Mesendoderm (in vitro differentiated cells): ENCODE results near the gene FAM170B.

Experiments
- DNase-seq: peaks from one replicate; pipeline ENCODE4 v3.0.0; 2013
- H2AK5ac ChIP-seq: 2 replicates; pipeline ENCODE4 v1.6.1; 2013; ENCODE audit warnings: low read length, inconsistent platforms
- H2BK120ac ChIP-seq: 2 replicates; pipeline ENCODE4 v1.6.1; 2013; ENCODE audit warnings: low read depth, mild to moderate bottlenecking, low read length, moderate library complexity, mixed read lengths
- H2BK15ac ChIP-seq: replicated peaks from 2 replicates; pipeline ENCODE4 v1.6.1; 2013; ENCODE audit warnings: low read depth, mild to moderate bottlenecking, moderate library complexity
- H2BK5ac ChIP-seq: 2 replicates; pipeline ENCODE4 v1.6.1; 2013; ENCODE audit warnings: low read length, inconsistent platforms
- H3K18ac ChIP-seq: 2 replicates; pipeline ENCODE4 v1.6.1; 2013; ENCODE audit warnings: mild to moderate bottlenecking, low read length, mixed read lengths
- H3K23ac ChIP-seq: one replicate; pipeline ENCODE4 v1.6.1; 2013; ENCODE audit warnings: low read length
- H3K27ac ChIP-seq: 2 replicates; pipeline ENCODE4 v1.5.1; 2013; ENCODE audit warnings: low read depth, mild to moderate bottlenecking, inconsistent platforms, low read length, moderate library complexity
- H3K27me3 ChIP-seq: 2 replicates; pipeline ENCODE4 v1.6.1; 2013; ENCODE audit warnings: low read length, control low read depth, mild to moderate bottlenecking, inconsistent platforms; ENCODE audit not compliant: insufficient read depth, poor library complexity
- H3K36me3 ChIP-seq: 2 replicates; pipeline ENCODE4 v1.6.1; 2013; ENCODE audit warnings: low read length, inconsistent platforms; ENCODE audit not compliant: control insufficient read depth, insufficient read depth
- H3K4ac ChIP-seq: one replicate; pipeline ENCODE4 v1.6.1; 2013; ENCODE audit warnings: low read depth, mild to moderate bottlenecking, low read length, moderate library complexity
- H3K4me1 ChIP-seq: 2 replicates; pipeline ENCODE4 v1.6.1; 2013; ENCODE audit warnings: low read depth, low read length, inconsistent platforms; ENCODE audit not compliant: control insufficient read depth
- H3K4me2 ChIP-seq: 2 replicates; pipeline ENCODE4 v1.6.1; 2013; ENCODE audit warnings: low read length
- H3K4me3 ChIP-seq: 2 replicates; pipeline ENCODE4 v1.5.1; 2013; ENCODE audit warnings: mild to moderate bottlenecking, low read length
- H3K56ac ChIP-seq: one replicate; pipeline ENCODE4 v1.6.1; 2013; ENCODE audit warnings: low read length
- H3K79me1 ChIP-seq: 2 replicates; pipeline ENCODE4 v1.6.1; 2013; ENCODE audit warnings: low read length, inconsistent platforms
- H3K79me2 ChIP-seq: 2 replicates; pipeline ENCODE4 v1.6.1; 2013; ENCODE audit warnings: mild to moderate bottlenecking, low read length; ENCODE audit not compliant: control insufficient read depth, insufficient read depth
- H3K9ac ChIP-seq: 2 replicates; pipeline ENCODE4 v1.6.1; 2013; ENCODE audit warnings: low read length, inconsistent platforms
- H4K5ac ChIP-seq: one replicate; pipeline ENCODE4 v1.6.1; 2013; ENCODE audit warnings: low read length
- H4K8ac ChIP-seq: one replicate; pipeline ENCODE4 v1.6.1; 2013; ENCODE audit warnings: low read depth, mild to moderate bottlenecking, control low read depth, low read length, moderate library complexity
- WGBS: extraction: QIAGEN DNeasy Blood & Tissue Kit; methylation state at CpG from one replicate; pipeline ENCODE4 v1.1.7; 2013; ENCODE audit warnings: low lambda C conversion rate, missing lambda C conversion rate; ENCODE audit not compliant: insufficient coverage; ENCODE audit errors: extremely low coverage; 5-methylcytosine and 5-hydroxymethylcytosine counted together

FAM170B gene

DNA sequence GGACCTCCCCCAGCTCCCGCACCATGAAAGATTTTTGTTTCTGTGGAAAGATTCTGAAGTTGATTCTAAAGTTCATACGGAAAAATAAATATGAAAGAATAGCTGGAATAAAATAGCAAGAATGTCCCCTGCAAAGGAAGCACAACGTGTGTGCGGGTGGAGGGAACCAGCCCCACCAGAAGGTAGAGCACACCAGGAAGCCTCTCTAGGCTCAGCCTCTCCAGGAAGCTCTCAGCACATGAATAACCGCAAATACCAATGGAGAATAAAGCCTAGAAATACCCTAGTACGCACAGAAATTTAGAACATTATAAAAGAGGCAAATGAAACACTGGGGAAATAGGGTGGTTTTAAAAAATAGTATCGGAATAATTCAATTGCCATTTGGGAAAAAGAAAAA is 24.6 kb upstream of the FAM170B start:
- no peak for DNase-seq
- Histone ChIP-seq H3K4ac (no peak overlapping the region), H3K9ac (no peak overlapping the region), H4K8ac (no peak overlapping the region), H4K5ac (no peak overlapping the region), H2BK120ac (no peak overlapping the region), H2BK5ac (no peak overlapping the region), H3K36me3 (no peaks in the 10 kb centered on the region), H3K79me1 (no peaks in the 10 kb centered on the region), H2AK5ac (no peak overlapping the region), H3K23ac (no peak overlapping the region), H3K79me2 (no peaks in the 10 kb centered on the region), H3K27me3 (no peaks in the 10 kb centered on the region), H3K4me2 (no peak overlapping the region), H3K27ac (no peak overlapping the region), H3K56ac (no peak overlapping the region), H3K4me1 (no peaks in the 10 kb centered on the region), H3K18ac (no peak overlapping the region), H3K4me3 (no peak overlapping the region), H2BK15ac (no peak overlapping the region)
- no CpG with 5 or more reads among the region's 7 CpGs for WGBS

DNA sequence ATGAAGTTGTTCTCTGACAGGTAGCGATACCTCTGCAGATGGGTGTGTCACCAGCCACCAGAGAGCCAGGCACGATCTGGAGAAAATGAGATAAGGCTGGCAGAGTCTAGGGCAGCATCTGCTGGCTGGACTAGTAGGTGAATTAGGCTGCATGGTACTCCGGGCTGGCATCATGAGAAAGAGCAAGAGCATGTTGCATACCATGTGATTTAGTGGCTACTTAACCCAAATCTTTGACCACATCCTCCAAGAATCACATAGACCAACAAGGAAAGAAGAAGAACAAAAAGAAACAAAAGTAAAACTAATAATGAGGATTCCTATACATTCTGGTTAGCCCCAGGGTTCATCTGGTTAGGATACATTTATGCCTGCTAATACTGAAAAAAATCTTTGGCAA is 23.4 kb upstream of the FAM170B start:
- H4K8ac ChIP-seq, result no peak overlapping the region
- no peaks in the 10 kb centered on the region for H3K36me3 ChIP-seq
- H3K79me2 ChIP-seq, result no peaks in the 10 kb centered on the region
- H3K79me1 ChIP-seq, result no peaks in the 10 kb centered on the region
- H3K27me3 ChIP-seq, result no peaks in the 10 kb centered on the region
- no peak overlapping the region for H3K9ac ChIP-seq
- H3K18ac ChIP-seq, result no peak overlapping the region
- no peak overlapping the region for H2BK15ac ChIP-seq
- no peak overlapping the region for H4K5ac ChIP-seq
- H3K27ac ChIP-seq, result no peak overlapping the region
- WGBS, result no CpG with 5 or more reads among the region's 3 CpGs
- H3K4me1 ChIP-seq, result no peaks in the 10 kb centered on the region
- H3K4me2 ChIP-seq, result no peak overlapping the region
- H2AK5ac ChIP-seq, result no peak overlapping the region
- H3K23ac ChIP-seq, result no peak overlapping the region
- no peak overlapping the region for H2BK5ac ChIP-seq
- no peak overlapping the region for H3K4ac ChIP-seq
- H3K56ac ChIP-seq, result no peak overlapping the region
- no peak overlapping the region for H2BK120ac ChIP-seq
- no peak overlapping the region for H3K4me3 ChIP-seq
- DNase-seq, result no peak

DNA sequence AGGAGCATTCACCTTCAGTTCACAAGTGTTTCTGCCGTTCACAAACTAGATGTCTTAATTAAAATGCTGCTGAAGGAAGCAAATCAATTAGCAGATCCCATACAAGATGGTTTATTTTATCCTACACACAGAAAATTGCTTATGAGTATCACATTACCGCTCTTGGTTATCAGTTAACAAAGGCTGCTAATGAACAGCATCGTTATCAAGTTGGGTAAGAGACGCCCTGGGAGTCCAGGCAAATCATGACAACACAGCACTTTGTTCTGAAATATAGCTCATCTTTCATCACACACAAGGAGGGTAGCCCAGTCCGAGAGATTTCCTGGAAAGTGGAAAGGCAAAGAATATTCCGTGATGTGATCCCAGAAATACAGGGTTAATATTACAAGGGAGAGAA is 20.8 kb upstream of the FAM170B start:
- Histone ChIP-seq H3K79me1 (no peaks in the 10 kb centered on the region), H3K4me1 (no peaks in the 10 kb centered on the region), H3K4me3 (no peak overlapping the region), H2BK15ac (no peak overlapping the region), H3K4me2 (no peak overlapping the region), H3K79me2 (no peaks in the 10 kb centered on the region), H4K5ac (no peak overlapping the region), H2BK120ac (no peak overlapping the region), H3K36me3 (no peaks in the 10 kb centered on the region), H3K9ac (no peak overlapping the region), H3K27me3 (no peaks in the 10 kb centered on the region), H3K56ac (no peak overlapping the region), H4K8ac (no peak overlapping the region), H2AK5ac (no peak overlapping the region), H3K23ac (no peak overlapping the region), H3K4ac (no peak overlapping the region), H3K27ac (no peak overlapping the region), H2BK5ac (no peak overlapping the region), H3K18ac (no peak overlapping the region)
- no CpG with 5 or more reads among the region's 6 CpGs for WGBS
- DNase-seq, result no peak

DNA sequence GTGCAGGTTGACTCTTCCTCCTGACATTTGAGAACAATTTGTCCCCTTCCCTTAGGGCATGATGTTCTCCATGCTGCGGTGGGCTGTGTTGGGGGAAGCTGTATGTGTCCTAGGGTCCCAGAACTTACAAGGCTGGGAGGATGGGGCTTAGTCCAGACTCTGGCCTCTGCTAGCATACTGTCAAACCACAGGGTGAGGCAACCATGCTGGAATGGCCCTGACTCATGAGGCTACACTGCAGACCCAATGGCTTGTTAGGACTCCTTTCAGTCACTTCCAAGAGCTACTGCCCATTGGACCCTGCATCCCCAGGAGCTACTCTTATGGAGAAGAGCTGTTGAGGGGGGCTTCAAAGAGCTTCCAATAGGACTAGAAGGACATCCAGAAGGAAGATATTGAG is 20.1 kb upstream of the FAM170B start:
- Histone ChIP-seq H3K4me1 (no peaks in the 10 kb centered on the region), H3K27ac (no peak overlapping the region), H4K8ac (no peak overlapping the region), H3K4me3 (no peak overlapping the region), H3K56ac (no peak overlapping the region), H4K5ac (no peak overlapping the region), H3K4me2 (no peak overlapping the region), H2BK15ac (no peak overlapping the region), H2BK120ac (no peak overlapping the region), H3K18ac (no peak overlapping the region), H3K36me3 (no peaks in the 10 kb centered on the region), H2BK5ac (no peak overlapping the region), H2AK5ac (no peak overlapping the region), H3K9ac (no peak overlapping the region), H3K4ac (no peak overlapping the region), H3K23ac (no peak overlapping the region), H3K27me3 (no peaks in the 10 kb centered on the region), H3K79me1 (no peaks in the 10 kb centered on the region), H3K79me2 (no peaks in the 10 kb centered on the region)
- no peak for DNase-seq
- no CpG with 5 or more reads among the region's 1 CpG for WGBS

DNA sequence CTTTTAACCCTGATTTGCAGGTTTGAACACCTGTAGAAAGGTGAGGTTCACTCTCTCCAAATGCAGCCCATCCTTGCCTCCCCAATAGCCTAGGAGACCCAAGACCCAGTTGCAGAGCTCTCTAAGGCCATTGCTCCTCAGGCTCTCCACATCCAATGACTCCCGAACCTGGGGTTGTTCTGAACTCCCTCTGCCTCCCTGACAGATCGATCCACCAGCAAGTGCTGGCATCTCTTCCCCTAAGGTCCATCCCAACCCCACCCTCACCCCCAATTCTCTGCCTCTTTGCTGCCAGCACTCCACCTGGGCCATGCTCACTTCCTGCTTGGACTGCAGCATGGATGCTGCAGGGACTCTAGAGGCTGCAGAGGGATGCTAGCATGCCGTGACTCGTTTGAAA is 19.3 kb upstream of the FAM170B start:
- H3K4me2 ChIP-seq, result no peak overlapping the region
- no peak overlapping the region for H3K9ac ChIP-seq
- no peaks in the 10 kb centered on the region for H3K79me2 ChIP-seq
- no peaks in the 10 kb centered on the region for H3K79me1 ChIP-seq
- no peak overlapping the region for H3K56ac ChIP-seq
- no peak overlapping the region for H3K23ac ChIP-seq
- no peak for DNase-seq
- H4K8ac ChIP-seq, result no peak overlapping the region
- no peak overlapping the region for H3K18ac ChIP-seq
- H3K4me1 ChIP-seq, result no peaks in the 10 kb centered on the region
- H3K4ac ChIP-seq, result no peak overlapping the region
- H2BK15ac ChIP-seq, result no peak overlapping the region
- H3K27ac ChIP-seq, result no peak overlapping the region
- WGBS, result no CpG with 5 or more reads among the region's 4 CpGs
- H2BK5ac ChIP-seq, result no peak overlapping the region
- no peaks in the 10 kb centered on the region for H3K36me3 ChIP-seq
- H3K4me3 ChIP-seq, result no peak overlapping the region
- no peak overlapping the region for H2BK120ac ChIP-seq
- H2AK5ac ChIP-seq, result no peak overlapping the region
- no peaks in the 10 kb centered on the region for H3K27me3 ChIP-seq
- no peak overlapping the region for H4K5ac ChIP-seq

DNA sequence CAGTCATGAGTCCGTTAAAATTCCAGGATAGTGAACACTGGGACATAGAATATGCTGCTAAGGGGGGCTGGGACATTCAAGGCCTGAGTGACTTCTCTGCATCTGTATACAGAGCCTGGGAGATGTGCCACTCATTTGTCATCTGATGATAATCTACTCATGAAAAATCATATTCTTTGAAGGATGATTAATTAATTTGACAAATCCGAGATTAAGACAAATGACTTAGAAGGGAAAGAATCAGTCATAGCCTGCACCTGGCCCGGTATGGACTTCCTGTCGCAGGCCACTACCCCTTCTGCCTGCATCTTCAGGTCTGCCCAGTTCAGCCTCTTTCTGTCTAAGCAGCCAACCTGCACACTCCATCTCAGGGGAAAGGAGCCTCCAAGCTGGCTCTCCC is 18.8 kb upstream of the FAM170B start:
- H3K79me1 ChIP-seq, result no peaks in the 10 kb centered on the region
- no peak overlapping the region for H3K27ac ChIP-seq
- no peaks in the 10 kb centered on the region for H3K79me2 ChIP-seq
- no peak overlapping the region for H3K18ac ChIP-seq
- H3K4me1 ChIP-seq, result no peaks in the 10 kb centered on the region
- no peak overlapping the region for H4K5ac ChIP-seq
- H2BK15ac ChIP-seq, result no peak overlapping the region
- H3K56ac ChIP-seq, result no peak overlapping the region
- no peak overlapping the region for H2AK5ac ChIP-seq
- H3K27me3 ChIP-seq, result no peaks in the 10 kb centered on the region
- no peak overlapping the region for H3K9ac ChIP-seq
- H3K4ac ChIP-seq, result no peak overlapping the region
- H3K36me3 ChIP-seq, result no peaks in the 10 kb centered on the region
- H3K23ac ChIP-seq, result no peak overlapping the region
- no CpG with 5 or more reads among the region's 4 CpGs for WGBS
- no peak overlapping the region for H4K8ac ChIP-seq
- H2BK5ac ChIP-seq, result no peak overlapping the region
- H2BK120ac ChIP-seq, result no peak overlapping the region
- no peak overlapping the region for H3K4me2 ChIP-seq
- H3K4me3 ChIP-seq, result no peak overlapping the region
- DNase-seq, result no peak
